NCI-H2029 treated with DMSO at 0.1 percent for 48 hours (cell line): ENCODE results near the gene NUP93.

Source experiments
- DNase-seq: peaks from one replicate; lab custom pipeline; 2025; lab: John Stamatoyannopoulos, UW

The NUP93 gene

DNA sequence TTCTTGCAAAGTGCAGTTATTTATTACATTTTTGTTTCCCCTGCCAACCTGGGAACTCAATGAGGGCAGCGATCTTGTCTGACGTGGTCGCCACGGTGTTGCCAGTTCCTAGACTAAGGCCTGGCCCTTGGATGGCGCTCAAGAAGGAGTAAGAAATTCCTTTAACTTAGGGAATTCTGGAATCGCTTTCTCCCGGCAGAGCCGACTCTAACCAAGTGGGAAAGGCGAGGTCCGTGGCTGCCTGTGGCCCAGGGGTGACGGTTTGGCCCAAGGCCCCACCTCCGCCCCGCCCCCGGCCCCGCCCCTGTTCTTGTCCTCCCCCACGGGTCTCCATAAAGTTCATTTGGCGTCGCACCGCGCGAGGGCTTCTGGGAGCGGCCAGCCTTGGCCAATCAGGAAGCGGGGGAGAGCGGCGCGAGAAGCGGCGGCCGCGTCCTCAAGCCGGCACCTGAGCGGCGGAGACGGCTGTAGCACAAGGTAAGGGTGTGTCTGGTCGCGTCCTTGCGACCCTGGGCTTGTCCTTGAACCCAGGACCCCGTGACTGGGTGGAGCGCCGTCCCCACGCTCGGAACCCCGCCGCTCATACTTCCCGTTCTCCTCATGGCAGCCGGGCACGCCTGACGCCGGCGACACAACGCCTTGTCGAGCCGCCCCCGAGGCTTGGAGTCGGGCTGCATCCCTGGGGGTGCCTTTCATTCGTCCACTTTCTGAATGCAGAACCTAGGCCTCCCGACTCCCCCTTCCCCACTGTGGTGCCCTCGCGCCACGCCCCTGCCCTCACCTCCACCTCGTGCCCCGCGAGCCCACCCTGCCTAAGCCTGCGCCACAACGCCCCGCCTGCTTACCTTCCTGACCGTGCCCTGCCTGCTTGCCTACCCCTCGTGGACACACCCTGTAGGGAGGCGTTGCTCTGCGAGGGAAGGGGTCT lies at the start of gene NUP93:
Gene NUP93 (plus strand): TSS at position 395 of the 928 bp plus-strand sequence. CDS start 18,119 bp downstream, outside the sequence.
- DNase-seq: peak; percentile 16

DNA sequence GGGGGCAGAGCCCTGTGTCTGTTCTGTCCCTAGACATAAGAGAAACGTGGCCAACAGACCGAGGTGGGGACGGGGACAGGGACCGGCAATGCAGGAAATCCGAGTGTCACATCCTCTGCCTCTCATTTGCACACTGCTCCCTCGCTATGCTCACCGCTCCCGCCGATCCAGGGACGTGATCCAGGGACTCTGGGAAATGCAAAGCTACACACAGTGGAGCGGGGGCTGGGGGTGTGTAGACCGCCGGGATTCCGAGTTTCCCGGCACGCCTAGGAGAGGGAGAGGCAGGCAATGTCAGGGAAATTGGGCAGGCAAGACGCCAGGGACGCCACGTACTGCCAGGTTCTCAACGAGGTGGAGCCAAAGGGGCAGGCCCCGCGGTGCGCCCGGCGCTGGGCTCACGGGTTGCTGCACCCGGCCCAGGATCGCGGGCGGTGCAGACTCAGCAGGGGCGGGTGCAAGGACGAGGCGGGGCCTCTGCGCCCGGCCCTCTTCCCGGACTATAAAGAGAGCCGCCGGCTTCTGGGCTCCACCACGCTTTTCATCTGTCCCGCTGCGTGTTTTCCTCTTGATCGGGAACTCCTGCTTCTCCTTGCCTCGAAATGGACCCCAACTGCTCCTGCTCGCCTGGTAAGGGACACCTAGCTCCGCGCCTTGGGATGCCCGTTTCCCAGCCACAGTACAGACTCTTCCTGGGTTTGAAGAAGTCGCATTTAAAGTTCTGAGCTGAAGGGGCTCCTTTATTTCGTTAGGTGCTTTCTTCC lies 47.8 kb upstream of the NUP93 start, which contains the start of gene MT1X:
Gene MT1X (plus strand): TSS at position 532 of the 764 bp plus-strand sequence. CDS start 71 bp downstream, at position 603.
- peak; percentile 55 for DNase-seq

DNA sequence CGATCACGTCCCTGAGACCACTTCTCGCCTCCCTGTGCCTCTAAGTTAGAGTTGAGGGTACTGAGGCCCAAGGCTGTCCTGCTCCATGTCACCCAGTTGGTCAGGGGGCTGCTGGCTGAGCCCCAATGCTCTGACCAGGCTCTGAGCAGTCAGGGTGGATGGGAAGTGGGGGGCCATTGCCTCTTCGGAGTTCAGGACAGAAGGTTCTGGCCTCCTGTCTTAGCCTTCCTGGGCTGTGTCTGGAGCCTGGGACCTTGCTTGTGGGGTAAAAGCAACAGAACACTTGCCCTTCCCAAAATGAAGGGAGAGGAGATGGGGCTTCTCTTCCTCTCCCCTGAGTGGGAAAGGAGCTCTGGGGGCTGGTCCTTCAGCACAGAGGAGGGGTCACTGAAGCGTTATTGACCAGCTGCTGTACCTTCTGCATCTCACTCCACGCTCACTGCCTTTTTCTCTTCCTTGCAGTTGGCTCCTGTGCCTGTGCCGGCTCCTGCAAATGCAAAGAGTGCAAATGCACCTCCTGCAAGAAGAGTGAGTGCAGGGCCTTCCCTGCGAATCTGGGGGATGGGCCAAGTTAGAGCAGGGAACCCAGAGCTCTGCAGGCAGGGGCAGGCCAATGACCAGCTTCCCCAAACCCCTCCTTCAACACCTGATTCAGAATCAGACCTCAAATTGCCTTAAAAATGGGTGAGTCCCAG lies 47.1 kb upstream of the NUP93 start:
- DNase-seq: no peak

DNA sequence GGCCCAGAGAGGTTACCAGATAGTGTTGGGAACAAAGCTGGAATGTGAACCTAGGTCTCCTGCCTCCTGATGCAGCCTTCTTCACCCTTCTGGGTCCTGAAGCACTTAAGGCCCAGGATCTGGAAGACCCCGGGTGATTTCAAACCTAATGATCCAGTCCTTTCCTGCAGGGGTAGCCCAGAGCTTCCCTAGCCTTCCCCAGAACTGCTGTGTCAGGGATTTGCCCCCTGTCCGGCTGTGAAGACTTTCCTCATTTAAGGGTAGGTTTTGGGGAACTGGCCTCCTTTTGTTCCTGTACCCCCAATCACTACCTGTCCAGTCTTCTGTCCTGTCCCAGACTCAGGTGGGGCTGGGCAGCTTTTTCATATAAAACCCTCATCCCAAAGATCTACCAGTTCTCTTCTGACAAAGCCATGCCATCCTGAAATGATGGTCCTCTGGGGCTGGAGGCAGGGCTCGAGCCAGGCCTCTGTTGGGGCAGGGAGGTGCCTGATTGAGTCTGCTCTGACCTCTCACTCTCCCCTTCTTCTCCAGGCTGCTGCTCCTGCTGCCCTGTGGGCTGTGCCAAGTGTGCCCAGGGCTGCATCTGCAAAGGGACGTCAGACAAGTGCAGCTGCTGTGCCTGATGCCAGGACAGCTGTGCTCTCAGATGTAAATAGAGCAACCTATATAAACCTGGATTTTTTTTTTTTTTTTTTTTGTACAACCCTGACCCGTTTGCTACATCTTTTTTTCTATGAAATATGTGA lies 46.3 kb upstream of the NUP93 start:
- DNase-seq: no peak

DNA sequence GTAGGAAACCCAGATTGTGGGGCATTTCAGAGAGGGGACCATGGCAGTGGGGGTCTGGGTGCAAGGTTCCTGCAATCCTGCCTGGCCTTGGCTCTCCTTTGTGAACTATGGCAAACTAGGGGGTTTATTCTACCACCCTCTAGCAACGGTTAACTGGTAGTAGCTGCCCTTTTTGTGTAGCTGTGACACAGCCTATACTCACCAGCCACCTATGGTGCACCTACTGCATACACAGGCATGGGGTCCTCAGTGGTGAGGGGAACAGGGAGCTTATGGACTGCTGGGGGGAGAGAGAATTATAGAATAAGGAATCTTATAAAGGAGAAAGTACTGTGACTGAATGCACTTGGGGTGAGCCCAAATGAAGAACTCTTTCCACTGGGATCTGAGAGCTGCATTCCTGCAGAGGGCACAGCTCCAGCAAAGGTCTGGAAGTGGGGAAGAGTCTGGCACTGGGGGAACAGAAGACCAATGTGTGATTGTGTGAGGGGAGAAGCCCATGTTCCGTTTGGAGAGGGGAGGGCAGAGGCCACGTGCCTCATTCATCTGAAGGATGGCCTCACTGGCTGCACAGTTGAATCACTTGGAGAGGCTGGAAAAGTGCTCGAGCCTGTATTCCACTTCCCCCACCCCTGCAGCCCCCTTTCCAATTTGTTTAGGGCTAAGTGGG lies 45.5 kb upstream of the NUP93 start:
- DNase-seq: no peak

DNA sequence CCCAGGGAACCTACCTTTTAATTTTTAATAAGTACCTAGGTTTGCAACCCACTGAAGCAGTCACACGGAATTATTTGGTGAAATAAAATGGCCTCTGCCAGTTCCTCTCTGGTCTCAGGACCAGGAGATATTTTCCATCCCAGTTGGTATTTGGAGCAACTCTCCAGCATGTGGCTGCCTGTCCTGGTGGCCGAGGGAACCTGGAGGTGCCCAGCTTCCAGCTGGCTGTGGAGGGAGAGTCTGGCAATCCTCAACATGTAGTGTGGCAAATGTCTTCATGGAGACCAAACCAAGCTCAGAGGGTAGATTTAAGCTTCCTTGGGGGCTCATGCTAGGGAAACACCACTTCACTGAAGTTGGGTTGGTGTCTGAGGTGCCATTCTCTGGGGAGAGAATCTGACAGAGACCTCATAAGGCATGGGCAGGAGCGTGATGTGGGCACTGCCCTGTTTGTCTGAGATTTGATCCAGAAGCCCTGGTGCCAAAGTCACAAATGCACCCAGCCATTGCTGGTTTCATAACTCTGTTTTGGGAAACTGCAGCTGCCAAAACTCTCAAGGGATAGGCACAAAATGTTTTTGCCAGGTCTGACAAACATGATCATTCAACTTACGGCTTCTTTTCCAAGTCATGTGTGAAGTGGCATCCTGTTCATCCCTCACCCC lies 44.9 kb upstream of the NUP93 start:
- no peak for DNase-seq

DNA sequence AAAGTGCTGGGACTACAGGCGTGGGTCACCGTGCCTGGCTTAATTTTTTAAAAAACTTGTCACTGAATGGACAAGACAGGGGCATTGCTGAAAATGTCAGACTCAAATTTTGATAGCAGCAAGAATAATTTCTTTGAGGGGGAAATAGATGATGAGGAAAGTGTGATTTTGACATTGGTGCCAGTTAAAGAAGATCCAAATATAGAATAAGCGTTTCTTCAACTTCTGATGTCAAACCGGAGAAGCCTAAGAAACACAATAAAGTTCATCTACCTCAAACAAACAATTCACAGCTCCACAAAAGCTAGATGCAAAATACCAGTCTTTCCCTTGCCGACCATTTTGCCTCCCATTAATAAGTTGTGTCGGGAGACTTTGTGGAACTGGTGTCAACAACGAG lies 43.2 kb upstream of the NUP93 start:
- DNase-seq: no peak

DNA sequence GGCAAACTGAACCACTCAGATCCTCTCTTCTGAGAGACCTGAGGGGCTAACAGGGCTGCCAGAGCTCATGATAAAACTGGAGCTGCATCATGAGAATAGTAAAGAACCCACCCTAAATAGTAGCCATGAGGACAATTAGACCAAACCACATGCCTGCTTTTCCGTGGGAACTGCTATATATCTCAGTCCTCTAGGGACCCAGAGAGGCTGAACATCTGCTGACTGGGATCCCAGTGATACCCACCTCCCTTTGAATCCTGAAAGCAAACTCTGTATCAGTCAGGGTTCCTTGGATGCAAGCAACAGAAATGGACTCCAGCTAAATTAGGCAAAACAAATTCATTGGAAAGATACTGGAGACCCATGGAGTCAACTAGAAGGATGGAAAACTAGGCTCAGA lies 41.2 kb upstream of the NUP93 start:
- DNase-seq: no peak

DNA sequence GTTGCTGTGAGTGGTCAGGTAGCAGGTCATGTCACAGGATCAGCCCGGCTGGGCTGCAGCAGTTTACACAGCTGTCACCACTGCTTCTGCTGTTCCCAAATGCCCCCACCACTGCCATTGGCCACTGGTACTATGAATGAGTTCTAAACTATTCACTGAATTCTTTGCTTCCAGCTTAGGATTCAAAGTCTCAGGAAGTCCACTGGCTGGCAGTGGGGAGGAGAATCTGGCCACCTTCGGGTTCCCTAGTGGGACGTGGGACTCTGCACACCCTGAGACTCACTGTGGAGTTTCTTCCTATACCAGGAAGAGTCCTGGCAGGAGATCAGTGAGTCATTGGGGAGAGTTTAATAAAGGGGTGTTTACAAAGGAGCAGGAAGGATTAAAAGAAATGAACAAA lies 40.8 kb upstream of the NUP93 start:
- DNase-seq: no peak

DNA sequence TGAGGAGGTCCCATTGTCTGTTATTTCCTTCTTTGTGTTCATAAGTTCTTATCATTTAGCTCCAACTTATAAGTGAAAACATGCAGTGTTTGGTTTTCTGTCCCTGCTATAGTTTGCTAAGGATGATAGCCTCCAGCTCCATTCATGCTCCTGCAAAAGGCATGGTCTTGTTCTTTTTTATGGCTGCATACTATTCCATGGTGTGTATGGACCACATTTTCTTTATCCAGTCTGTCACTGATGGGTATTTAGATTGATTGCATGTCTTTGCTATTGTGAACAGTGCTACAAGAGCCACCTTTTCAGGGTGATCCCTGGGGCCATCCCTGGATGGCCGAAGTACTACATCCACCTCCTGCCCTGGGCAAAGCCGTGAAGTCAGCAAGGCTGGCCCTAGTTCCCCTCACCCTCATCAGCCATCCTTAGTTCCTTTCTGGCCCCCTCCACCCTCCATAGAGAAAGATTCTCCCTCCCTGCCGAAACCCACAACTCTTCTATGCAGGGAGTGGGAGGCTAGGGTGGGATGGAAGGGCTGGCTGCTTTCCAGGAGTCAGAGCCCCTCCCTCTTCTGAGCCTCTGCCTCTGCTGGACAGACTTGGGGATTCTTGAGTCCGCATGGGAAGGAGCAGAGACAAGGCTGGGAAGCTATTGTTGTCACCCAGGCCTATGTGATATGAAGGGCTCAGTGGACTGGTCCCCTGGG lies 39.4 kb upstream of the NUP93 start:
- DNase-seq: no peak

DNA sequence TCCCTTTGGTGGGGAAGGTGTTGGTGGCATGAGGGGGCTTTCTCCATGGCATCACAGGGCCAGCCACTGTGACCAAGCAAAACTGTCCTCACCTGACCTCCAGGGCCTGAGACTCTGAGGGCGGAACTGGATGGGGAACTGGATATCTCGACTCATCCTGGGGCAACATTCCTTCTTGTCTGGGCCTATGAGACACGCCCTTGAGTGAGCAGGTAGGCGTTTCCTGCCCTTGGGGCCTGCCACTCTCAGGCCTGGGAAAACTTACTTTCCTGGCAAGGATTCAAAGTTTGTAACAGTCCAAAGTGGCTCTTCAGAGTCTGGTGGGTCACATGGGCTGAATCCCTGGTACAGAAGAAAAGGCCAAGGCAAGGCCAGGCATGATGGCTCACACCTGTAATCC lies 38.0 kb upstream of the NUP93 start:
- DNase-seq: no peak

DNA sequence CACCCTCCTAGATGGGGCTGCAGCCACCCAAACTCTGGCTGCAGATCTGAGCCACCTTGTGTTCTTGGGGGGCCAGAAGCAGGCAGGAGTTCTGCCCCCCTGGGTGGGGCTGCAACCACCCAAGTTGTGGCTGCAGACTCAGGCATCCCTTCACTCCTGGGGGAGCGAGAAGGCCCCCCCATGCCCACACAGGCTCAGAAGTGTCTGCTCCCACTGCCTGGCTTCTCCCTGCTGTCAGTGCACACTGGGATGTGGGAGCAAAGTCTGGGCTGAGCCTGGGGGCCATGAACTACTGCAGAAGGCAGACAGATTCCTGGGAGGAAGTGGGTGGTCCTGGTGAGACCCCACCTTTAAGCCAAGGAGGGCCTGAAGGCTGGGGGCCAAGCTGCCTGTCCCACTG lies 34.7 kb upstream of the NUP93 start:
- DNase-seq: no peak

DNA sequence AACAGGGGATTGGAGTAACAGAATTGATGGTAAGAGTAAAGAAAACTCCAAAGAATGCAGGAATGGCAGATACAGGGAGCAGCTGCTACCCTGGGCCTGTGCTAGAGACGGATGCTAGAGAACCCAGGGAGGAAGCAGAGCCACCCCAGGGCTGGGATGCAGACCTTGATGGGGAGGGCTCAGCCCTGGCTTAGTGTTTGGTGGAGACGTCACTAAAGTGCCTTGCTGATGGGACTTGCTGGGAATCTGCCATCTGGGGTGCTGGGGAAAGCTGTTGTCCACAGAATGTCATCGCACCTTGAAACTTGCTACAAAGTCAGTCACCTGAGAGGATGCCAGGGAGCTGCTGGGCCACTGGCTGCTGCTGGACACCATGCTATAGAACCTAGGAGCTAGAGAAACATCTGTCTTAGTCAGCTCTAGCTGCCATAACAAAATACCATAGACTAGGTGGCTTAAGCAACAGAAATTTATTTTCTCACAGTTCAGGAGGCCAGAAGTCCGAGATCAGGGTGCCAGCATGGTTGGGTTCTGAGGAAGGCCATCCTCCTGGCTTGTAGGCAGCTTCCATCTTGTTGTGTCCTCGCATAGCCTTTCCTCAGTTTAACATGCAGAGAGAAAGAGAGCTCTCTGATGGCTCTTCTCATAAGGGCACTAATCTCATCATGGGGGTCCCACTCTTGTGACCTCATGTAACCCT lies 32.3 kb upstream of the NUP93 start:
- no peak for DNase-seq

DNA sequence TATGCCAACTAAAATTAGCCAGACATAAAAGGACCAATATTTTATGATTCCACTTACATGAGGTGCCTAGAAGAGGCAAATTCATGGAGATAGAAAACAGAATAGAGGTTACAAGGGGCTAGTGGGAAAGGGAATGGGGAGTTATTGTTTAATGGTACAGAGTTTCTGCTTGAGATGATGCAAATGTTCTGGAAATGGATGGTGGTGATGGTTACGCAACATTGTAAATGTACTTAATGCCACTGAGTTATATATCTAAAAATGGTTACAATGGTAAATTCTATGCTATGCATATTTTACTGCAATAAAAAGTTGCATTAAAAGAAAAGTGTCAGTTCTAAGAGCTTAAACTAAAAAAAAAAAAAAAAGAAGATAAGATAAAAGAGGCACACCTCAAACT lies 29.7 kb upstream of the NUP93 start:
- no peak for DNase-seq

DNA sequence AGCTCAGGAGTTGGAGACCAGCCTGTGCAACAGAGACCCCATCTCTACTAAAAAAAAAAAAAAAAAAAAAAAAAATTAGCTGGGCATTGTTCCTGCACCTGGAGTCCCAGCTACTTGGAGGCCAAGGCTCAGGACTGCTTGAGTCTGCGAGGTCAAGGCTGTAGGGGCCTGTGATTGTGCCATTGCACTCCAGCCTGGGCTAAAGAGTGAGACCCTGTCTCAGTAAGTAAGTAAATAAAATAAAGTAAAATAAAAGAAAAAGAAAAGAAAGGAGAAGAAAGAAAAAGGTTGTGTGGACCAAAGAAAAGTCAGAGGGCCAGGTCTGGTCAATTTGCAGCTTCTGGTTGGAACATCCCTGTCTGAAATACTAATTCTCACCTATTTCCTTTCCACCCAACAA lies 29.3 kb upstream of the NUP93 start:
- no peak for DNase-seq

DNA sequence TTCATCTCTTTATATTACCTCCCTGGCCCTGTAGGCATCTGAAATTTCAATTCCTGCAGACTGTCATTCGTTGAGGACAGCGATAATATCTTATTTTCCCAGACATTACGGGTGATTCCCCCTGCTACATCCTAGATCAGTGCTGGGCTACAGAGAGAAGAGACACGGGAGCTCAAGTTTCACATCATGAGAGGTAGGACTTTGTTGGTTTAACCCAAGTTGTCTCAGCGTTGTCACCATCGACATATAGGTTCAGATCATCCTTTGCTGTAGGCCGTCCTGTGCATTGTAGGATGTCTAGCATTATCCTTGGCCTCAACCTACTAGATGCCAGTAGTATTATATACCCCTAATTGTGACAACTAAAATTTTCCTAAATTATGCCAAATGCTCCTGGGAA lies 28.4 kb upstream of the NUP93 start:
- no peak for DNase-seq

DNA sequence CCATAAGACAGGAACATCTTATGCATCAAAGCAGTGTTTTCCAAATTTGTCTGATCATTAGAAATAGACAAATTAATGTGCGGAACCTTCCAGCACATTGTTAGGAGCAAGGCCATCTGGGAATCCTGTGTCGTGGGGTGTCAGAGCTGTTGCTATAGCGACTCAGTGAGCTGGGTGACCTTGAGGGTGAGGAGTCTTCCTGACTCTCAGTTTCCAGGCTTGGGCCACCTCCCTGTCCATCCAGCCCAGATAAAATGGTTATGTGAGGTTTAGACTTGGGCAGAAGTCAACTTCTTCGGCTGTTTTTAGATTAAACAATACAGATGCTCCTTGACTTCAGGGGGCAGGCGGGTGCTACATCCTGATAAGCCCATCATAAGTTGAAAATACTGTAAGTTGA lies 27.1 kb upstream of the NUP93 start:
- no peak for DNase-seq

DNA sequence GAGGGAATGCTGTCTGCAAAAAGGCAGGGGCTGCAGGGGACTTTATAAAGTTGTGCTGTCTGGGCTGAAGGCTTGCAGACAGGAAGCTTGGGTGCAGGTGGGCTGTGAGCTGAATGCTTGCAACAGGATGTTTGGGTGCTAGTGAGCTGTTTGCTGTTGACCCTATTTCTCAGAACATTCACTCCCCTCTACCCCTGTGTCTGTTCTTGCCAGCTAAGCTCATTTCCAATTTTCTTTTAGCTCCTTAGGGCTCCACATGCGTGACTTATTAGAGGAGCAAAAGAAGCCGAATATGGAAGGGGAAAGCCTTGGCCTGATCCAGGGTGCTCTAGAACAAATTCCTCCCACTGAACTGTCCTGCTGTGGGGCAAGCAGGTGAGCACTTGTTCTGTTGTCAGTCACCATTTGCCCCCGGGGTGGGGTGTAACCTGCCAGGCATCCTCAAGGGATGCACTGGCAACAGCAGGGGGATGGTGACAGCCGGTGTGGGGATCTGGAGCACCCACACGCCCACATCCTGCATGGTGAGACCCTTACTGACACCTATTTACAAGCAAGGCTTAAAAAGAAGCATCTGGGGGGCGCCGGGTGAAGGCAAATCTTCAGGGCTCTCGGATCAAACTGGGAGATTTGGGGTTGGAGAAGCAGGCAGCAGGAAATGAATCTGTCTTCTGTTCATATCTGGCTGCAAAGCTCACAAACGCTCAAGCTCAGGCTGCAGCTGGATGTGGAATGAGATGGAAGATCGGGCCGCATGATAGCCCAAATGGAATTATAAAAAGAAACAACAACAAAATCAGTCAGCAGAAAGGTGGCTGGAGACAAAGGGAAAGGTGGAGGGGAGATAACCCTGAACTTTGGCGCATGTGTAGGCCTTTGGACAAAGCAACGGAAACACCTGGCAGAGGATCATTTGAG lies 21.1 kb upstream of the NUP93 start:
- no peak for DNase-seq
